ENCODE data around the gene EHMT1. TPM values are rescaled to one million over a fixed set of nuclear protein-coding genes. Genes with fewer than 3 reads are reported as not detected.
"Not testable (repeated sequence)": the region's sequence is repeated elsewhere in the genome, so short reads cannot be mapped to it uniquely, and the experiment has no call there.

Gene EHMT1
- polyA plus RNA-seq, 10 donors = 35.8 to 56.6 (median 46.2) TPM

DNA sequence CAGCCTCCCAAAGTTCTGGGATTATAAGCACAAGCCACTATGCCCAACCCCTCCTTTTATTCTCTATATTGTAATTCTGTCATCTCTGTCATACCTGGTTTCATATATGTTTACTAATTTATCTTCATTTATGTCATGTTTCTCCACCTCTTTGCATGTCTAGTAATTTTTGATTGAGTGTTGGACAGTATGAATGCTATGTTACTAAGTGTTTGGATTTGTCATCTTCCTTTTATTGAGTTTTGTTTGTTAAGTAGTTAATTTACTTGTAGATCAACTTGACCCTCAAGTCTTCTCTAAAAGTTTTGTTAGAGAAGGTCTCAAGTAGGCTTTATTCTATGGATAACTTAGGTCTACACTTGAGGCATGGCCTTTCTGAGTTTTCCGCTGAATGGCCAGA is 241.6 kb downstream of the EHMT1 start:
- no peak for DNase-seq

GRCh38 chr9:137865581-137866145 is 246.9 kb downstream of the EHMT1 start:
- no peak for DNase-seq

- DNase-seq = no peak
Measured at GRCh38 chr9:137866226-137867141, 247.7 kb downstream of the EHMT1 start.

DNA sequence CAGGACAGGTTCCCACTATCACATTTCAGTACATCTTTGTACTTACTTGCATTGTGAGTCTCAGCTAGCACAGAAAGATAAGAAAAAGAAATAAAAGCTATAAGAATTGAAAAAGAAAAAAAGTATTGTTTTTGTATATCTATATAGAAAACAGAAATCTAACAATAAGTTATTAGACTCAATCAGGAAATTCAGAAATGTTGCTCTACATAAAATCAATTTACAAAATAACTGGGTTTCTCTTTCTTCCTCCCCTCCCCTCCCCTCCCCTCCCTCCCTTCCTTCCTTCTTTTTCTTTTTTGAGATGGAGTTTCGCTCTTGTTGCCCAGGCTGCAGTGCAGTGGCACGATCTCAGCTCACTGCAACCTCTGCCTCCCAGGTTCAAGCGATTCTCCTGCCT is 251.6 kb downstream of the EHMT1 start:
- no peak for DNase-seq

DNA sequence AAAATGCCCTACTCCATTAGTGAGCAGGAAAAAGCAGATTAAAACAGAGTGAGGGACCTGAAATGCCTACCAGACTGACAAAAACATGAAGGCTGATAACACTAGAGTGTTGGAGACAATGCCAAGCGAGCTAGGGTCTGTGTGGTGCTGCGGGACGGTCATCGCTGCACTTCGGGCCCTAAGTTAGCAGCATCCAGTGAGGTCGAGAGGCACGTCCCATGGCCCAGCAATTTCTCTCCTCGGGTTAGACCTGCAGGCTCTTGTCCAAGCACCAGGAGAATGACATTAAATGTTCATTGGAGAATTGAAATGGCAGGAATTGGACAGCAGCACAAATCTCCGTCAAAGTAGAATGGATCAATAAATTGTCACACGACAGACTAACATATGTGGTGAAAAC is 253.5 kb downstream of the EHMT1 start:
- DNase-seq = no peak

- no peak for DNase-seq
Measured at GRCh38 chr9:137873408-137873807, 254.6 kb downstream of the EHMT1 start.

DNA sequence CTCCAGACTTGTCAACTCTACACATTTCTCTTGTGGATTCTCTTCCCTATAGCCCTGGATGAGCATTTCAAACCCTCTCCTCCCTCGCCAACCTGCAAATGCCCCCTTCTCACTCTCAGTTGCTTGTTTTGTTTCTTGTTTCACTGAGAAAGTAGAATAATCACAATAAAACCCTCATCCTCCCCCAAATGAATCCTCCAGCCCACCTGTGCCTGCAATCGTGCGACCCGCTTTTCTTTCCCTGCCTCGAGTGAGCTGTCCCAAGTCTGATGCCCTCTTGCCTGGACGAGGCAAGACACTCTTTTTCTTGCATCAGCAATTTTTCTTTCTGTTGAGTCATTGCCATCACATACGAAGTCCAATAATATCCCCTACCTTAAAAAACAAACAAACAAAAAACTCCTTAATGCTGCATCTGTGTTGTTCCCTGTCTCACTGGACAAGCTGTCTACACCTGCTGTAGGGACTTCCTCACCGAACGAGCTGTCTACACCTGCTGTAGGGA is 255.1 kb downstream of the EHMT1 start:
- DNase-seq = no peak

GRCh38 chr9:137875354-137875753 is 256.5 kb downstream of the EHMT1 start:
- no peak for DNase-seq

- no peak for DNase-seq
Measured at GRCh38 chr9:137875846-137876245, 257.0 kb downstream of the EHMT1 start.

DNA sequence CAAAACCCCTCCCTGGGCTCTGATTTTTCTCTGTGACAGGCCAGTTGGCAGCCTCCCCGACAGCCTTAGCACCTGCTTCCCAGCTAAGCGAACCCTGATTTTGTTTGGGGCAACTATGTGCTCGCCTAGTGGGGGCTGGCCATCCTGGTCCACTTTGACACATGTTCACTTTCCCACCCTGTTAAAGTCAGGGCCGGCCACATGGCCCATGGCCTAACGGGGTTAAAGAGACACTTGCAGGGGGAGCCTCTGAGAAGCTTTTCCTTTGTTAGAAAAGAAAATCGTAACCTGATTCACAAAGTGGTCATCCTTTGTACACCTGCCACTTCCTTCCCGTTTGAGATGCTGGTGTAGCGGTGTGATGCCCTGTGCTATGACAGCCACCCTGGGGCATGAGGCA is 257.5 kb downstream of the EHMT1 start:
- DNase-seq = no peak

- no peak for DNase-seq
Measured at GRCh38 chr9:137876781-137877386, 258.1 kb downstream of the EHMT1 start.

- DNase-seq = not testable (repeated sequence)
Measured at GRCh38 chr9:137877506-137878122, 258.8 kb downstream of the EHMT1 start, which contains the start of gene CACNA1B. Gene CACNA1B, plus strand, starts transcription at chr9:137877782. Its CDS starts 152 bp downstream, at chr9:137877934.

DNA sequence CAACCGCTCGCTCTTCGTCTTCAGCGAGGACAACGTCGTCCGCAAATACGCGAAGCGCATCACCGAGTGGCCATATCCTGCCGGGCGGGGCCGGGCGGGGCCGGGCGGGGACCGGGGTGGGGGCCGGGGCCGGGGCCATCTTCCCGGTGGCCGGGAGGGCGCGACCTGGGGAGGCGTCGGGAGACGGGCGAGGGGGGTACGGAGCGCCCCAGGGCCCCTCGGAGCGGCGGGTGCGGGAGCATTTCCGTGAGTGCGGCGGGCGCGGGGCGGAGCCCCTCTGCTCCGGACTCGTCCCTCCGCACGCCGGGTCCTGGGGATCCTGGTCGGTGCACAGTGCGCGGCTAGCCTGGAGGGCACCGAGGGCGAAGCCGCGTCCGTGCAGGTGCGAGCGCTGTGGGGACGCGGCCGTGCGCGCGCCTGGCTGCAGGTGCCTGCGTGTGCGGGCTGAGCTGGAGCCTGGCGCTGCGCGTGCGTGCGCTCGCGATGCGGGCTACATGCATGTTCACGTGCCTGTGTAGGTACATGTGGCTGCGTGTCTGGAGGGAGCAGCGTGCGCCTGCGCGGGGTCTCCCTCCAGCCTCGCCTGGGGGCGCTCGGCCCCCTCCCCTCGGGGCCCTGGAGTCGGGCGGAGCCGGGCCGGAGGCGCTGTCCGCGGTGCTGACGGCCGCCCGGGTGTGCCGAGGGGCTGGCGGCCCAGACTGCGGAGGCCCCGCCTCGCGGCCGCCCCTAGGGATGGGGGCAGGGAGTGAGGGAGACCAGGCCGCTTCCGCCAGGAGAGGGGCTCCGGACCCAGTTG is 259.5 kb downstream of the EHMT1 start:
- DNase-seq = peak; percentile 9 to 77 (median 55)

GRCh38 chr9:137879052-137879451 is 260.2 kb downstream of the EHMT1 start:
- no peak for DNase-seq

DNA sequence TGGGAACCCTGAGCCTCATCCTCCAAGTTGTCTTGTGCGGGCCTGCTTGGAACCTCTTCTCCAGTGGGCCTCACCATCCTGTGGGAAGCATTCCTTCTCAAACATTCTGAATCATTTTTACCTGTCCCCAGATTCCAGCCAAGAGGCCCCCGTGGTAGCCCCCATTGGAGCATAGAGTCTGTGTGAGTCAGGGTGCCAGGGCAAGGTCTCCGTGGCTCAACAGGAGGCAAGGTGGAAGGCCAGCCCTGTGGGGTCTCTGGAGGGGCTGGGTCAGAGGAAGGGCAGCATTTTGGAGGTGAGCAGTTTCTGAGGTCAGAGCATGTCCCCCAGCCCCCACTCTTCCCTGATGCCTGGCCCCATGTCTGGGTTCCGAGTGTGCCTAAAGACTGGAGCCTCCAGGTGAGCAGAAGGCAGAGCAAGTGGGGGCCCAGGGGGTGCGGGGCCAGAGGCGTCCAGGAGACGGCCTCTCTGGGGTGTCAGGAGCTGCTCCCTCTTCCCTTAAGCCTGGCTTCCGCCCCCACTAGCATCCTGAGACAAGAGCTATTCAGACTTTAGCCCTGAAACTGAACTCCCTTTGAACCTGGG is 260.9 kb downstream of the EHMT1 start:
- DNase-seq = no peak

- DNase-seq = no peak
Measured at GRCh38 chr9:137880160-137880975, 261.6 kb downstream of the EHMT1 start.

DNA sequence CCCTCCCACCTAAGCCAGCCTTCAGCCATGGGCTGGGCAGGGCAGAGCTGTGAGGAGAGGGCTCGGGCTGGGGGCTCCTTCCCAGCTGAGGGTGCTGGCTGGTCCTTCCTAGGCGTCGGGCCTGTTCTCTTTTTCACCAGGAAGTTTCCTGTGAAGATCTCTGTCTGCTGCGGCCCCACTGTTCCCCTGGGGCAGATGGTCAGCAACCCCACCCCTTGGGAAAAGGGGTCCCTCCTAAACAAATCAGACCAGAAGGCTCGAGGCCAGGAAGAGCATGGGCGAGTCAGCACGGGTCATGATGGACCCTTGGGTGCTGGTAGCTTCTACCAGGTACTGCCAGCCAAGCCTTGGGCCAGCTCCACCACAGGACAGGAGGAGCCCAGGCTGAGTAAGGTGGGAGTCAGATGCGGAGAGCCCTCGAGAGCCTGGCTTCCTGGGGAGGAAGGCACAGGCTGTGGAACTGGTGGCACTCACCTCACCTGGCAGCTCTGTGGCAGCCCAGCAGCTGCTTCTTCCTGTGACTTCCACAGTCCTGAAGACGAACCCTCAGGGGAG is 262.2 kb downstream of the EHMT1 start:
- DNase-seq = no peak

GRCh38 chr9:137881591-137882505 is 263.0 kb downstream of the EHMT1 start:
- no peak for DNase-seq

DNA sequence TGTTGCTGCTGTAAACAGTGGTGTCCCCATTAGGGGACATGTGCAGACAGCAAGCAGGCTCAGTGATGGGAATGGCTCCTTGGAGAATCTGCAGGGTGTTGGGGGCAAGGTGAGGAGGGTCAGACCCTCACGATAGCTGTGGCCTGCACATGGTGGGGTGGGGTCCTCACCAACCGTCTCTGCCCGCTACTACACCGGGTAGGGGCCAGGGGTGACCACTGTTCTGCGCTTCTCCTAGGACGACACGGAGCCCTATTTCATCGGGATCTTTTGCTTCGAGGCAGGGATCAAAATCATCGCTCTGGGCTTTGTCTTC is 263.7 kb downstream of the EHMT1 start:
- DNase-seq = no peak

All from muscle of back (tissue), 11 donors.